HG02973 (cell line): ENCODE results near the gene UBE2J2.
A peak's percentile ranks its signal among the peaks of the same experiment; 100 is the strongest.
"Not testable (repeated sequence)": the region's sequence is repeated elsewhere in the genome, so short reads cannot be mapped to it uniquely, and the experiment has no call there.

ENCODE experiments used
- ATAC-seq: cut with Tn5 transposase; IDR thresholded peaks from one replicate; pipeline ENCODE4 v1.9.1; 2021; ENCODE audit warnings: moderate library complexity; ENCODE audit not compliant: unreplicated experiment

UBE2J2 gene

GRCh38 chr1:1273512-1274298 is at the start of gene UBE2J2:
Gene UBE2J2, minus strand, starts transcription at chr1:1273854. Its CDS starts 5,862 bp downstream, at chr1:1267992.
- peak; percentile 74 for ATAC-seq

GRCh38 chr1:1322952-1323351 is 49.3 kb upstream of the UBE2J2 start:
- no peak for ATAC-seq

GRCh38 chr1:1322418-1322817 is 48.8 kb upstream of the UBE2J2 start:
- ATAC-seq = no peak

DNA sequence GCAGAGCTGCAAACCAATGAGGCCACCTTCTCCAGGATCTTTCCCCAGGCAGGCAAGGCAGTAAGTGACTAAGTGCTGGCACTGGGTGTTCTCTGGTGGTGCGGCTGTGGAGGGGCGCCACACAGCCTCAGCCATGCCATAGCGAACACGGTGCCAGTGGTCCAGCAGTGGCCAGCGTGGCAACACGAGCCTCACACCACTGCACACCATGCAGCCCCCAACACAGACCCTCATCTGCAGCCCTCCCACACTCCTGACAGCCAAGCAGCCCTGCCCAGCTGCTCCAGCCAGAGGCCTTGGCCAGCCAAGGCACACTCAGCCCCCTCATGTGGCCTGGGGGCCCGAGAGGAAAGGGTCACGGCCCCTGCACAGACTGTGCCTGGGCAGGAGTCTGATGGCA is 47.8 kb upstream of the UBE2J2 start:
- no peak for ATAC-seq

DNA sequence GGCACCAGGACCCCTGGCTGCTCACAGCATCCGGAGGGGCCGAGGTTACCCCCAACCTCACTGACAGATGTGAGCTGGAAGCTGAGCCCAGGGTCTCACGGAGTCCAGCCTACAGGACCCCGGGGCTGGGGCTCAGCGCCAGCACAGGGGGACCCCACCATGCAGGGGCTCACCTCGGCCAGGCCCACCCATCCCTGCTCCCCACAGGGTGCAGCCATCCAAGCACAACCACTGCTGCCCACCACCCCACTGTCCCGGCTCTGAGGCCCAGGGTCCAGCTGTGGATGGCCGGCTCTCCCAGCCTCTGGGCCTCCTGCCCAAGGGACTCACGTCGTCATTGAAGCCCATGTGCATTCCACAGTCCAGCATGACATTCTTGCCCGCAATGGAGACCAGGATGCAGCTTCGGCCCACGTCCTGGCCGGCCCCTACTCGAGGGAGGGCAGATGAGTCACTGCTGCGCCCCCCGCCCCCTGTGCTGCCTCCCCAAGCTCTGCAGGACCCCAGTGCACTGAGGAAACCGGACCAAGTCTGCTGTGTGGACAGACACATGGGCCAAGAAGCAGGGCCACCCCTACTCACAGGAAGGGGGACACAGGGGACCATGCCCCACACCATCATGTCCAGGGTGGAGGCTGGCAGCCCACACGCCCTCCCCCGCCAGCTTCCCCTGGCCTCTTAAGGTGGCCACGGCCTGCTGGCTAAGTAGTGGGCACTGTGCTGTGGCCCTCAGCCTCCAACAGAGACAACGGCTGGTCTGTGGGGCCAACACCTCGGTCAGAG is 47.2 kb upstream of the UBE2J2 start:
- ATAC-seq = no peak

DNA sequence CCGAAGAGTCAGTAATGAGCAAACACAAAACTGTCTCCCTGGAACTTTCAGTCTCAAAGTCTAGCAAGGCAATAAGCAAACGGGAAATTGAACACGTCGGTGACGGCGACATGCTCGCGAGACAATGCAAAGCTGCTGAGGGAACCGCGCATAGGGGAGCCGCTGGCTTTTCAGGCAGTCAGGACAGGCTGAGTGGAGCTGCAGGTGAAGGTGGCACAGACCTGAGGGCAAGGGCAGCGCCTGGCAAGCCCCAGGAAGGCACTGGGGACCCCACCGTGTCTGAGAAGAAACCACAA is 45.9 kb upstream of the UBE2J2 start:
- ATAC-seq = no peak

DNA sequence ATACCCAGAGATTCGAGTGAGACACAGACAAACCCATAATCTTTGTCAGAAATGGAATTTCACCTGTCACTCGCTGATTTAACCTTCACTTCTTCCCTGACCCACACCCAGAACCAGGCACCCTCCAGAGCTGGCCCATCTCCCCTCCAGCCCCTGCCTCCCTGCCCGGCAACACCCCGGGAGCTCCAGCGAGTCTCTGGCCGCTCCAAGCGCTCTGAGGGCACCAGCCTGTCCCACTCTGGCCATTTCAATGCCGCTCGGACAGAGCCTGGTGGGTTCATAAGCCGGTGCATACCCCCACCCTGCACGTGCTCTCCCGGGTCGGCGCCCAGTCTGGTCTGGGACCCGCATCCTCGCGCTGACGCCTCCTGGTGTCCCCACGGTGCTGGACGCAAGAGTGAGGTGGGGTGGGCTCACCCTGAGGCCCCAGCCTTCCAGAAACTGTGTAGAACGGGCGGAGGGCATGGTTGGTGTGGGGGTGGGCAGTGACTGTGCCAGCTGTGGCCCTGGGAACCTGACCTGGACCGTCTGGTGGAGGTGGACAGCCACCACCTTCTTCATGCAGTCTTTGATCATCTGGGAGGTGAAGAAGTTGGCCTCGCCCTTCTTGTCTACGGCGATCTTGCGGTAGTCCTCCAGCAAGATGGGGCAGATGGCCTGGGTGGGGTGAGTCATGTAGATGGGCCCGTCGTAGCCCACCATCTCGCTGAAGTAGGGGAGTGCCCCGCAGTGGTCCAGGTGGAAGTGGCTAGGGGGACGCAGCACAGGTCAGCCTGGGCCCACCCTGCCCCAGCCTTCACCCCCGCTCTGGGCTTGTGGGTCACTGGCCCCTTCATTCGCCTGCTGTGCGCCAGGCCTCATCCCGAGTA is 45.4 kb upstream of the UBE2J2 start:
- no peak for ATAC-seq

- ATAC-seq = no peak
These were observed 44.5 kb upstream of the UBE2J2 start for GRCh38 chr1:1318131-1318652.

DNA sequence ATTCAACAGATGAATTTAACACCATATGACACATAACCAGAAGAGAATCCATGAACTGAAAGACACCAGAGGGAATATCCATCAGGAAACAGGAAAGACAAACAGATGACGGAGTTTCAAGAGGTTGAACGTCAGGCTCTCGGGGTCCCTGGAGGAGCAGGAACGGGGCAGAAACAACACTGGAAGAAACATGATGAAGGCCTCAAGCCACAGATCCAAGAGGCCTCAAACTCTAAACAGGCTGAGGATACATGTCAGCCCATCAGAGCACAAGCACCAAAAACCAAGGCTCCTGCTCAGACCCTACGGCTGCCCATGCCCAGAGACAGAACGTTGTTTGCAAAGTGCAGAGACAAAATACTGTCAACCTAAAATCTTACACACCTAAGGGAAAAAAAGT is 43.8 kb upstream of the UBE2J2 start:
- no peak for ATAC-seq

- not testable (repeated sequence) for ATAC-seq
These were observed 42.5 kb upstream of the UBE2J2 start for GRCh38 chr1:1316199-1316598.

- no peak for ATAC-seq
These were observed 41.8 kb upstream of the UBE2J2 start for GRCh38 chr1:1315435-1315954.

DNA sequence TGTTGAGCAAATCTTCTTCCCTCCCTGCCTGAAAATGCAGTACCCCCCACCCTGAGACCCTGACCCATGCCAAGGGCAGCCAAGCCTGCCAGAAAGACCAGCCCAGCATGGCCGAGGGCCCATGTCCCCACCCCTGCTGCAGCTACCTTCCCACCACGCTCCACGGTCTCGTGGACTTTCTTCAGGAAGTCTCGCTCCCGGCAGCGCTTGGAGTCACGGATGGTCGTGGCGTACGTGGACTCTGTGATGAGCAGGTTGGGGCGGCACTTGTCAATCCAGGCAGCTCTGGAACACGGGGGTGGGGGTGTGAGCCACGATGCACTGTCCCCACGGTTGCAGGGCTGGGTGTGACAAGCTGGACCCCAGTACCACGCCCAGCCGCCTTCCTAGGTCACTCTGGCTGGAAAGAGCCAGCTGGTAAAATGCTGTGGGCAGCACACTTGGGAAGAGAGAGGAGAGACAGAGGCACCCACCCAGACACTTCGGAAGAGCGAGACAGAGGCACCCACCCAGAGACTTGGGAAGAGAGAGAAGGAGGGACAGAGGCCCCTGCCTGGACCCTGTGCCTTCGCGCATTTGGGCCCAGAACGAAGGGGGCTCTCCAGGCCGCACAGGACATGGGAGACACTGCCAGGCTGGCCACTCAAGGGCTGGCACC is 41.2 kb upstream of the UBE2J2 start:
- ATAC-seq = no peak

DNA sequence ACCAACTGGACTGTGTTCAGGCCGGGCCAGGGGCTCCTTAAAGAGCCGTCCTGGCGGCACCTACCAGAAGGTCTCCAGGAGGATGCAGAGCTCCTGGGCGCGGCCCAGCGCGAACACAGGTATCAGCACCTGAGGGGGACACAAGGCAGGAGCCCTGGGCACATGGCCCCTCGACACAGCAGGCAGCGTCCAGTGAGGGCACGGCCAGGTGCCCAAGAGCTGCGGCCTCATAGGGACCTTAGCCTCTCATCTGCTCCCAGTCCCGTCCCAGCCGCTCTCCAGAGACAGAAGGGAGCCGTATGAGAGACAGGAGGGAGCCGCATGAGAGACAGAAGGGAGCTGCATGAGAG is 40.6 kb upstream of the UBE2J2 start:
- no peak for ATAC-seq

- no peak for ATAC-seq
These were observed 40.0 kb upstream of the UBE2J2 start for GRCh38 chr1:1313500-1314236.

DNA sequence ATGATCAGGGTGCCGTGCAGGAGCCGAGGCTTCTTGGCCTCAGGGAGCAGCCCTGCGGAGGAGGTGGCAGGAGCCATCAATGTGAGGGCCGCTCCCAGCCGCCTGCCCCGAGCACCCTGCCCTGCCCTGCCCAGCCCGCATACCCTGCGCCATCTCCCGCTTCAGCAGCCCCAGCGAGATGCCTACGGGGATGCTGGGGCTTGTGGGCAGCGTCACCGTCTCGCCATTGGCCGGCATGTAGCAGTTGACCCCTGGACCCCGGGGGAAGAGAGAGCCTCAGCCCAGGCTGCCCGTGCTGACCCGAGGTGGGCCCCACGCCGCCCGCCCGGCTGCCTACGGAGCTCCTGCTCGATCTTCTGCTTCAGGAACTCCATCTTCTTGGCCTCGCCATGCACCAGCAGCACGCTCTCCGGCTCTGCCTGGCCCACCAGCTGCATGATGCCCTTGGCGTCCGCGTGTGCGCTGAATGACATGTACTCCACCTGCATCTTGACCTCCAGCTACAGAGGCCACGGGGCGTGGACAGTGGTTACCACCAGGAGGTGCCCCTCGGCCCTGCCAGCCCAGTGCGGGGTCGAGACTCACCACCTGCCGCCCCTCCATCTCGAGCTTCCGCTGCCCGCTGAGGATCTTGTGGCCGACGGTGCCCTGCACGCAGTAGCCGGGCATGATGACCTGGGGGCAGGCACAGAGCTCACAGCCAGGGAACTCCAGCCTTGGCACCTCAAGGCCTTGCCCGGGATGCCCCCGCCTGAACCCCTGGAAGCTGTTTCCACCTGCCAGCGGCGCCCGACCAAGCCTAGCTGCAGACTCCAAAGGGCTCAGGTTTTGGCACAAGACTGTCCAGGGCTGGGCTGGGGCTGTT is 39.0 kb upstream of the UBE2J2 start:
- no peak for ATAC-seq

DNA sequence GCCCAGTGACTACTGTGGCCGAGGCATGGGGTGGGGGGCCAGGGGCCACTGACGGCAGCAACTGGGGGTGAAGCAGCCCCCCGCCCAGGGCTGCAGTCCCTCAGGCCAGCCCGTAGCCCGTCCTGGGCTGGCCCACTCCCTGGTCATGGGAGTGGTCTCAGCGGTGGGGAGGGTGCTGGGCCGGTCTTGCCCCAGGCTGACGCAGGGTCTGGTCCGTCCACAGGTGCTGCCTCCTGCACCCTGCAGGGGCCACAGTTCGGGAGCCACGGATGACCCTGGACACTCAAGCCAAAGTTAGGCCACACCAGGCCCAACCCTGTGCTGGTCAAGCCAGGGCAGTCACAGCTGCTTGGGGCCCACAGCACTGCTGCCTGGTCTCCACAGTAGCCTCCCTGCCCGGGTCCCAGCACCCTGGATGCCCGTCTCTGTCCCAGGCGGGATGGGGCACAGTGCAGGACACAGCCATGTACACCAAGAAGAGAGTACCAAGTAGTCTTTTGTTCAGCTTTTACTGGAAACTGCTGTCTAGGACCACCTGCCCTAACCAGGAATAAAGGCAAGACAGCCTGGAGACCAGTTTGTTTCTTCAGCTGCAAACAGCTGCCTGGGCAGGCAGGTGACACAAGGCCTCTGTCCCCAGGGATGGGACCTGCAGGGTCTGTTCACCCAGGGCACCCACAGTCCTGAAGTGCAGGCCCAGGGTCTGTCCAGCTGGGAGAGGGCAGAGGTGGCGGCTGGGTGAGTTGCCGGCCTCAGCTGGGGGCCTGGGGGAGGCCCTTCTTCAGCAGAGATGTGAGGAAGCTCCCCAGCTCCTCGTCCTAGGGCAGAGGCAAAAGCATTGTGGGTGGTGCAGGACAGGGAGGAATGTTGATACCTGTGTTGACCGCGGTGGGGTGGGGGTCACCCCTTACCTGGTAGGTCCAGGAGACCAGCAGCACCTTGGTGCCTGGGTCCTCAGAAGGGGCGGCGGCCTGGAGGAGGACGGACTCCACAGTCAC is 37.8 kb upstream of the UBE2J2 start:
- ATAC-seq = no peak

DNA sequence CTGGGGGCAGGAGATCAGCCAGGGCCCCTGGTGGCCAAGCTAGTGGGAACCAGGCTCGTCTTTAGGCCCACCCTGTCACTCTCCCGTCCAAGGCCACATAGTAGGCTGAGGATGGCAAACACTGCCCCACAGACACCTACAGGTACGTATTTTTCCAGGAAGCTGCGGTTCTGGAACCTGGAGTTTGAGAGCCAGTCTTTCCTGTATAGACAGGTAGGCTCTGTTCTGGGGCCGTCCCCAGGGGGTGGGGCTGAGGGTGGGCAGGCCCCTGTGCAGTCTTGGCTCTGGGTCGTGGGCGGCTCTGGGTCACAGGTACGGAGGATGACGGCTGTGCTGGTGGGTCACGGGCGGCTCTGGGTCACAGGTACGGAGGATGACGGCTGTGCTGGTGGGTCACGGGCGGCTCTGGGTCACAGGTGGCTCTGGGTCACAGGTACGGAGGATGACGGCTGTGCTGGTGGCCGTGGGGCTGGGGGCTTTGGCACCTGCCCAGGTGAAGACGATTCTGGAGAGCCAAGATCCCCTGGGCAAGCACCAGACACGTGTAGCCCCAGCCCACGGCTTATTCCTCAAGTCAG is 36.9 kb upstream of the UBE2J2 start:
- no peak for ATAC-seq

DNA sequence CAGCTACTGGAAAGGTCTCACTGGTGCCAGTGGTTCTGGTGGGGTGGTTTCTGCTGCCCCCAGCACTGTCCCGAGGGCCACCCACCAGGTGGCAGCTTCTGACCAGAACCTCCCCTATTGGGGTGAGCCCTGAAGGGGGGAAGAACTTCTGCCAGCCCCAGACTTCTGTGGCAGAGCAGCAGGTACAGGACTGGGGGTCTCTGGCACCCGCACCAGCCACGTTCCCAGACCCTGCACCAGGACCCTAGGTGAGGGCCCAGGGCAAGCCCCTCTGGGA is 36.4 kb upstream of the UBE2J2 start:
- no peak for ATAC-seq
